HepG2 (cell line): ENCODE data around the gene SH3GLB2. TPM values are rescaled to one million over a fixed set of nuclear protein-coding genes. Genes with fewer than 3 reads are reported as not detected.

ENCODE experiments used
- ARHGAP35 ChIP-seq: sonication (generic); formaldehyde crosslinking; IDR thresholded peaks from 2 replicates; pipeline ENCODE4 v1.9.0; 2022; ENCODE audit warnings: mild to moderate bottlenecking, inconsistent platforms, moderate library complexity, missing genetic modification reagents, borderline replicate concordance
- FOXA3 ChIP-seq: IDR thresholded peaks from 2 replicates; pipeline ENCODE4 v1.6.1; 2016; ENCODE audit warnings: missing genetic modification reagents, missing compliant biosample characterization
- KLF12 ChIP-seq: sonication (generic); formaldehyde crosslinking; IDR thresholded peaks from 2 replicates; pipeline ENCODE4 v1.4.0; 2020; ENCODE audit warnings: missing genetic modification reagents, borderline replicate concordance
- NFE2L1 ChIP-seq: sonication (generic); formaldehyde crosslinking; IDR thresholded peaks from 2 replicates; pipeline ENCODE4 v1.4.0; 2020; ENCODE audit warnings: missing genetic modification reagents, mild to moderate bottlenecking, borderline replicate concordance
- RCOR2 ChIP-seq: IDR thresholded peaks from 2 replicates; pipeline ENCODE4 v1.6.1; 2016; ENCODE audit warnings: missing biosample characterization, missing genetic modification reagents
- SP1 ChIP-seq, 2 experiments: fragments of 450-650 bp in 1 of 2; sonication (generic) in 1 of 2; formaldehyde crosslinking in 1 of 2; IDR thresholded peaks; 2 replicates each; pipeline versions ENCODE4 v1.4.0 to v1.6.1; 2016 to 2020; ENCODE audit warnings: missing genetic modification reagents in 1 of 2
- SRSF1 ChIP-seq: fragments of 200-400 bp; formaldehyde crosslinking; optimal IDR thresholded peaks from 2 replicates; pipeline ENCODE3; 2017; ENCODE audit warnings: mild to moderate bottlenecking, low read depth, low read length, moderate library complexity
- ZBTB21 ChIP-seq: sonication (generic); formaldehyde crosslinking; IDR thresholded peaks from 2 replicates; pipeline ENCODE4 v1.4.0; 2020; ENCODE audit warnings: missing genetic modification reagents
- ZNF263 ChIP-seq: sonication (generic); formaldehyde crosslinking; IDR thresholded peaks from 2 replicates; pipeline ENCODE4 v1.4.0; 2020; ENCODE audit warnings: missing genetic modification reagents
- ZNF619 ChIP-seq: sonication (generic); formaldehyde crosslinking; IDR thresholded peaks from 2 replicates; pipeline ENCODE4 v1.4.0; 2020; ENCODE audit warnings: mild to moderate bottlenecking, missing genetic modification reagents
- ZSCAN20 ChIP-seq: sonication (generic); formaldehyde crosslinking; IDR thresholded peaks from 2 replicates; pipeline ENCODE4 v1.4.0; 2020; ENCODE audit warnings: missing genetic modification reagents, mild to moderate bottlenecking, borderline replicate concordance
- polyA plus RNA-seq, 8 experiments: library from polyadenylated mRNA; depleted of rRNA in 3 of 8; stranded (reverse) in 7 of 8; unstranded in 1 of 8; fragments of >200 nt; fragmentation: Illumina TruSeq in 4 of 8; extraction: Trizol in 4 of 8; gene quantifications; 2 replicates each; pipeline versions ENCODE4 v1.2.1 to v1.2.3, GENCODE V29; 2011 to 2016; ENCODE audit warnings: low read depth in 4 of 8, missing spikeins in 1 of 8, mixed read lengths in 1 of 8; ENCODE audit not compliant: insufficient read depth in 1 of 8
- total RNA-seq, 5 experiments: library from RNA; depleted of rRNA; stranded (reverse); fragments of >200 nt; fragmentation: Illumina TruSeq; extraction: Trizol; gene quantifications; 2 replicates each; pipeline ENCODE4 v1.2.3, GENCODE V29; 2016; ENCODE audit warnings: low read depth in 1 of 5
- TF ChIP-seq, protein P1 (sequence below): sonication (generic); formaldehyde crosslinking; IDR thresholded peaks from 2 replicates; pipeline ENCODE4 v1.8.0; 2022; ENCODE audit warnings: mild to moderate bottlenecking, missing genetic modification reagents, borderline replicate concordance
- TF ChIP-seq, protein P2 (sequence below): sonication (generic); formaldehyde crosslinking; IDR thresholded peaks from 2 replicates; pipeline ENCODE4 v1.5.1; 2020; ENCODE audit warnings: missing genetic modification reagents, mild to moderate bottlenecking, borderline replicate concordance
- TF ChIP-seq, protein P3 (sequence below): IDR thresholded peaks from 2 replicates; pipeline ENCODE4 v1.6.1; 2016; ENCODE audit warnings: low read depth, missing genetic modification reagents, missing compliant biosample characterization
- TF ChIP-seq, protein P4 (sequence below): sonication (generic); formaldehyde crosslinking; IDR thresholded peaks from 2 replicates; pipeline ENCODE4 v1.4.0; 2020; ENCODE audit warnings: missing genetic modification reagents
- TF ChIP-seq, protein P5 (sequence below): sonication (generic); formaldehyde crosslinking; IDR thresholded peaks from 2 replicates; pipeline ENCODE4 v1.5.1; 2020; ENCODE audit warnings: mild to moderate bottlenecking, moderate library complexity, missing genetic modification reagents

The SH3GLB2 gene
- total and polyA plus RNA-seq, 2 of the 13 experiments (the other 11 are each of a cell fraction or from before 2014, with no cell fraction given), result 24.0 to 40.6 TPM

DNA sequence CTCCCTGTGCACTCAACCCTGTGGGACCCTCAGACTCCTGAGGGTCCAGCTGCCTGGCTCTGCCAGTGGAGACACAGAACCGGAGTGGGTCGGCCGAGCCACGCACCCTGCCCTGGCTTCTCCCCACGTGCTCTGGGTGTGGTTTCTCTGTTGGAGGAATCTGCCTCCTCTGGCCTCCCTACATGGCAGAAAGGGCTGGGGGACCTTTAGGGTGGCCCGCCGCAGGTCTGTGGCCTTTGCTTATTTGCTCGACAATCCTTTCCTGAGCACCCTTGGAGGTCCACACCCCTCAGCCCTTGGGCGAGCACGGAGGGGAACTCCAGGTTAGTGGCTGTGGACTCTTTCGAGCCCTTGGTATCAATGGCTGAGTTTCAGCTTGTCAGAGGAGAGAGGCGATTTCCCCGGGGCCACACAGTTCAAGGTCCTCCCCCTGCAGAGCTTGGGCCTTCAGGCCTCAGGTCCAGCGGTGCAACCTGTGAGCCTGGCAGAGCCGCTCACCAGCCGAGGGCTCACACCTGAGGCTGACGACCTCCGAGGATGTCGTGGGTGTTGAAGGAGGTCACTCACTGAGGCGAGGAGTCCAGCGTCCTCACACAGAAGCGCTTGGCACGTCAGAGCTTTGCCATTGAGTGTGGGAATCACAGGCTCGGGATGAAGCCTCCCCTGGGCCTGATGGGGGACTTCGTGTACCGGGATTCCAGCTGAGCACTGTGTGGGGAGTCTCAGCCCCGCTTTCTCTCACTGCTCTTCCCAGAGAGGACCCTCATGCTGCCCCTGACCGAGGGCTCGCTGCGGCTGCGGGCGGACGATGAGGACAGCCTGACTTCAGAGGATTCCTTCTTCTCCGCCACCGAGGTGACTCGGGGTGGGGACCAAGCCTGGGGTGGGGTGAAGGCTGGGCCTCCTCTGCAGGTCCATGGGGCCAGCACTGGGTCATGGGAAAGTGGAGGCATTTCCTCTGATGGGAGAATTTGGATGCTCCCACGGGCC is 32.0 kb upstream of the SH3GLB2 start (continued):
- TF ChIP-seq, protein P1, sequence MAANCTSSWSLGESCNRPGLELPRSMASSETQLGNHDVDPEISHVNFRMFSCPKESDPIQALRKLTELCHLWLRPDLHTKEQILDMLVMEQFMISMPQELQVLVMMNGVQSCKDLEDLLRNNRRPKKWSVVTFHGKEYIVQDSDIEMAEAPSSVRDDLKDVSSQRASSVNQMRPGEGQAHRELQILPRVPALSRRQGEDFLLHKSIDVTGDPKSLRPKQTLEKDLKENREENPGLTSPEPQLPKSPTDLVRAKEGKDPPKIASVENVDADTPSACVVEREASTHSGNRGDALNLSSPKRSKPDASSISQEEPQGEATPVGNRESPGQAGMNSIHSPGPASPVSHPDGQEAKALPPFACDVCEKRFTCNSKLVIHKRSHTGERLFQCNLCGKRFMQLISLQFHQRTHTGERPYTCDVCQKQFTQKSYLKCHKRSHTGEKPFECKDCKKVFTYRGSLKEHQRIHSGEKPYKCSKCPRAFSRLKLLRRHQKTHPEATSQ (CRISPR knock-in tag), result no peak
- TF ChIP-seq ZNF263, result 0 out of 2 replicates have a peak, but pooled peaks have one; percentile 4
- no peak for TF ChIP-seq SRSF1
- no peak for TF ChIP-seq SP1 (IDR thresholded peaks at IDR 0.05)
- no peak for TF ChIP-seq SP1 (CRISPR knock-in tag; IDR thresholded peaks at IDR 0.05)
- no peak for TF ChIP-seq NFE2L1 (CRISPR knock-in tag)
- TF ChIP-seq, protein P2, sequence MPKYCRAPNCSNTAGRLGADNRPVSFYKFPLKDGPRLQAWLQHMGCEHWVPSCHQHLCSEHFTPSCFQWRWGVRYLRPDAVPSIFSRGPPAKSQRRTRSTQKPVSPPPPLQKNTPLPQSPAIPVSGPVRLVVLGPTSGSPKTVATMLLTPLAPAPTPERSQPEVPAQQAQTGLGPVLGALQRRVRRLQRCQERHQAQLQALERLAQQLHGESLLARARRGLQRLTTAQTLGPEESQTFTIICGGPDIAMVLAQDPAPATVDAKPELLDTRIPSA (CRISPR knock-in tag), result no peak
- no peak for TF ChIP-seq FOXA3 (CRISPR knock-in tag)
- 0 out of 2 replicates have a peak, but pooled peaks have one; percentile 24 for TF ChIP-seq ARHGAP35
- TF ChIP-seq, protein P3, sequence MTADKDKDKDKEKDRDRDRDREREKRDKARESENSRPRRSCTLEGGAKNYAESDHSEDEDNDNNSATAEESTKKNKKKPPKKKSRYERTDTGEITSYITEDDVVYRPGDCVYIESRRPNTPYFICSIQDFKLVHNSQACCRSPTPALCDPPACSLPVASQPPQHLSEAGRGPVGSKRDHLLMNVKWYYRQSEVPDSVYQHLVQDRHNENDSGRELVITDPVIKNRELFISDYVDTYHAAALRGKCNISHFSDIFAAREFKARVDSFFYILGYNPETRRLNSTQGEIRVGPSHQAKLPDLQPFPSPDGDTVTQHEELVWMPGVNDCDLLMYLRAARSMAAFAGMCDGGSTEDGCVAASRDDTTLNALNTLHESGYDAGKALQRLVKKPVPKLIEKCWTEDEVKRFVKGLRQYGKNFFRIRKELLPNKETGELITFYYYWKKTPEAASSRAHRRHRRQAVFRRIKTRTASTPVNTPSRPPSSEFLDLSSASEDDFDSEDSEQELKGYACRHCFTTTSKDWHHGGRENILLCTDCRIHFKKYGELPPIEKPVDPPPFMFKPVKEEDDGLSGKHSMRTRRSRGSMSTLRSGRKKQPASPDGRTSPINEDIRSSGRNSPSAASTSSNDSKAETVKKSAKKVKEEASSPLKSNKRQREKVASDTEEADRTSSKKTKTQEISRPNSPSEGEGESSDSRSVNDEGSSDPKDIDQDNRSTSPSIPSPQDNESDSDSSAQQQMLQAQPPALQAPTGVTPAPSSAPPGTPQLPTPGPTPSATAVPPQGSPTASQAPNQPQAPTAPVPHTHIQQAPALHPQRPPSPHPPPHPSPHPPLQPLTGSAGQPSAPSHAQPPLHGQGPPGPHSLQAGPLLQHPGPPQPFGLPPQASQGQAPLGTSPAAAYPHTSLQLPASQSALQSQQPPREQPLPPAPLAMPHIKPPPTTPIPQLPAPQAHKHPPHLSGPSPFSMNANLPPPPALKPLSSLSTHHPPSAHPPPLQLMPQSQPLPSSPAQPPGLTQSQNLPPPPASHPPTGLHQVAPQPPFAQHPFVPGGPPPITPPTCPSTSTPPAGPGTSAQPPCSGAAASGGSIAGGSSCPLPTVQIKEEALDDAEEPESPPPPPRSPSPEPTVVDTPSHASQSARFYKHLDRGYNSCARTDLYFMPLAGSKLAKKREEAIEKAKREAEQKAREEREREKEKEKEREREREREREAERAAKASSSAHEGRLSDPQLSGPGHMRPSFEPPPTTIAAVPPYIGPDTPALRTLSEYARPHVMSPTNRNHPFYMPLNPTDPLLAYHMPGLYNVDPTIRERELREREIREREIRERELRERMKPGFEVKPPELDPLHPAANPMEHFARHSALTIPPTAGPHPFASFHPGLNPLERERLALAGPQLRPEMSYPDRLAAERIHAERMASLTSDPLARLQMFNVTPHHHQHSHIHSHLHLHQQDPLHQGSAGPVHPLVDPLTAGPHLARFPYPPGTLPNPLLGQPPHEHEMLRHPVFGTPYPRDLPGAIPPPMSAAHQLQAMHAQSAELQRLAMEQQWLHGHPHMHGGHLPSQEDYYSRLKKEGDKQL, result no peak
- 0 out of 2 replicates have a peak, but pooled peaks have one; percentile 55 for TF ChIP-seq KLF12 (CRISPR knock-in tag)
- TF ChIP-seq, protein P4, sequence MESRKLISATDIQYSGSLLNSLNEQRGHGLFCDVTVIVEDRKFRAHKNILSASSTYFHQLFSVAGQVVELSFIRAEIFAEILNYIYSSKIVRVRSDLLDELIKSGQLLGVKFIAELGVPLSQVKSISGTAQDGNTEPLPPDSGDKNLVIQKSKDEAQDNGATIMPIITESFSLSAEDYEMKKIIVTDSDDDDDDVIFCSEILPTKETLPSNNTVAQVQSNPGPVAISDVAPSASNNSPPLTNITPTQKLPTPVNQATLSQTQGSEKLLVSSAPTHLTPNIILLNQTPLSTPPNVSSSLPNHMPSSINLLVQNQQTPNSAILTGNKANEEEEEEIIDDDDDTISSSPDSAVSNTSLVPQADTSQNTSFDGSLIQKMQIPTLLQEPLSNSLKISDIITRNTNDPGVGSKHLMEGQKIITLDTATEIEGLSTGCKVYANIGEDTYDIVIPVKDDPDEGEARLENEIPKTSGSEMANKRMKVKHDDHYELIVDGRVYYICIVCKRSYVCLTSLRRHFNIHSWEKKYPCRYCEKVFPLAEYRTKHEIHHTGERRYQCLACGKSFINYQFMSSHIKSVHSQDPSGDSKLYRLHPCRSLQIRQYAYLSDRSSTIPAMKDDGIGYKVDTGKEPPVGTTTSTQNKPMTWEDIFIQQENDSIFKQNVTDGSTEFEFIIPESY (CRISPR knock-in tag), result peak; percentile 40; the same call in 1 of the 2 replicates
- TF ChIP-seq, protein P5, sequence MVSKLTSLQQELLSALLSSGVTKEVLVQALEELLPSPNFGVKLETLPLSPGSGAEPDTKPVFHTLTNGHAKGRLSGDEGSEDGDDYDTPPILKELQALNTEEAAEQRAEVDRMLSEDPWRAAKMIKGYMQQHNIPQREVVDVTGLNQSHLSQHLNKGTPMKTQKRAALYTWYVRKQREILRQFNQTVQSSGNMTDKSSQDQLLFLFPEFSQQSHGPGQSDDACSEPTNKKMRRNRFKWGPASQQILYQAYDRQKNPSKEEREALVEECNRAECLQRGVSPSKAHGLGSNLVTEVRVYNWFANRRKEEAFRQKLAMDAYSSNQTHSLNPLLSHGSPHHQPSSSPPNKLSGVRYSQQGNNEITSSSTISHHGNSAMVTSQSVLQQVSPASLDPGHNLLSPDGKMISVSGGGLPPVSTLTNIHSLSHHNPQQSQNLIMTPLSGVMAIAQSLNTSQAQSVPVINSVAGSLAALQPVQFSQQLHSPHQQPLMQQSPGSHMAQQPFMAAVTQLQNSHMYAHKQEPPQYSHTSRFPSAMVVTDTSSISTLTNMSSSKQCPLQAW (CRISPR knock-in tag), result no peak
- TF ChIP-seq ZSCAN20 (CRISPR knock-in tag), result no peak
- no peak for TF ChIP-seq ZBTB21 (CRISPR knock-in tag)
- TF ChIP-seq ZNF619 (CRISPR knock-in tag), result no peak
- no peak for TF ChIP-seq RCOR2 (CRISPR knock-in tag)
